Bronchial epithelial cell (primary cell): ENCODE measurements around the gene NHLH2. TPM values are rescaled to one million over a fixed set of nuclear protein-coding genes. Genes with fewer than 3 reads are reported as not detected.

Source experiments
- DNase-seq: peaks from one replicate; pipeline ENCODE4 v3.0.0-alpha.2; 2010; ENCODE audit warnings: low read depth
- FAIRE-seq: peaks from 2 replicates; lab custom pipeline; 2011; peaks lifted over from hg19 to GRCh38; lab: Jason Lieb, UNC
- H3K27me3 ChIP-seq: 2 replicates; pipeline ENCODE4 v1.5.1; 2011; ENCODE audit warnings: low read length; ENCODE audit not compliant: control insufficient read depth, insufficient read depth
- H3K36me3 ChIP-seq: 2 replicates; pipeline ENCODE4 v1.5.1; 2011; ENCODE audit warnings: low read length; ENCODE audit not compliant: control insufficient read depth, insufficient read depth
- H3K4me3 ChIP-seq: 2 replicates; pipeline ENCODE4 v1.5.1; 2011; ENCODE audit warnings: mild to moderate bottlenecking, low read depth, low read length, control low read depth
- total RNA-seq: library from RNA; depleted of rRNA; stranded (reverse); fragments of >200 nt; gene quantifications from 2 replicates; pipeline ENCODE4 v1.2.1, GENCODE V29; 2014
- TF ChIP-seq, protein P1 (sequence below): IDR thresholded peaks from 2 replicates; pipeline ENCODE4 v1.5.1; 2011; ENCODE audit warnings: mild to moderate bottlenecking, moderate library complexity, low read length, control low read depth, inconsistent platforms; ENCODE audit not compliant: insufficient read depth, severe bottlenecking

NHLH2 gene
- 0.13 and 0.26 TPM in 2 replicates for total RNA-seq

DNA sequence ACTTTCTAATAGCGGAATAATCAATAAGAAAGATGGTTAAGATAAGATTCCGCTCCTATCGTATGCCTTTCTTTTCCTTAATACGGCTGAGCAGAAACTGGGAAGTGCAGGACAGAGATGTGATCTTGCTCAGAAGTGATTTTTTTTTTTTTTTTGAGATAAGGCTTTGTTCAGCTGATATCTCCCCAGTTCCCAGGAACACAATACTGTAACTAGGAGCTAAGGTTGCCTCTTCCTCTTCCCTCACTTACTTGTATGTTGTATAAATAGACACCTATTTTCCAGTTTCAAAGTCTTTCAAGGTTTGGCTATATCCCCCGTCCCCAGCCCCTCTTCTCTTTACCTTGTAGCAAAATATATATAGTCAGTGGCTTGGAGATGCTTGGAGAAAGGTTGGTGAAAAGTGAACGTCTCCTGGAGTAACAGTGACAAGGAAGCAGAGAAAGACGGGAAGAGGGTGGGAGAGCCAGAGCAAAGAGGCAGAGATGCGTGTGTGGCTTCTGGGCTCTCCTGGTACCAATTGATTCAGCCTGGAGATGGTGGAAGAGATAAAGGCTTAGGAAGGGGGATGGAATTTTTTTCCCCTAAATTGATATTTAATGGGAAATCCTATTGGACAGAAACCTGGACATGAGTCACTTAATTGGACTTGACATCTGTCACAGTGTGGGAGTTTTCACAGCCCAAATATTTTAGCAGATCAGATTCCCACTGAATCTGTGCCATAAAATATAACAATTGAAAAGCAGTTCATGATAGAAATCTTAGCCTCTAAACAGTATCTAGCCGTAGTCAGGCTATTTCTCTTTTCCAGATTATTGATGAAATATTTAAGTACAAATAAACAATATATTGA, at the start of gene NHLH2:
TSS of gene NHLH2 (minus strand) at position 522 of the 856 bp plus-strand sequence. CDS start 2,754 bp downstream, outside the sequence.
- Histone ChIP-seq H3K27me3 (peaks cover 21% of the 10 kb centered on the region), H3K36me3 (no peaks in the 10 kb centered on the region), H3K4me3 (no peak within 1 kb of the TSS)
- DNase-seq = no peak
- TF ChIP-seq, protein P1, sequence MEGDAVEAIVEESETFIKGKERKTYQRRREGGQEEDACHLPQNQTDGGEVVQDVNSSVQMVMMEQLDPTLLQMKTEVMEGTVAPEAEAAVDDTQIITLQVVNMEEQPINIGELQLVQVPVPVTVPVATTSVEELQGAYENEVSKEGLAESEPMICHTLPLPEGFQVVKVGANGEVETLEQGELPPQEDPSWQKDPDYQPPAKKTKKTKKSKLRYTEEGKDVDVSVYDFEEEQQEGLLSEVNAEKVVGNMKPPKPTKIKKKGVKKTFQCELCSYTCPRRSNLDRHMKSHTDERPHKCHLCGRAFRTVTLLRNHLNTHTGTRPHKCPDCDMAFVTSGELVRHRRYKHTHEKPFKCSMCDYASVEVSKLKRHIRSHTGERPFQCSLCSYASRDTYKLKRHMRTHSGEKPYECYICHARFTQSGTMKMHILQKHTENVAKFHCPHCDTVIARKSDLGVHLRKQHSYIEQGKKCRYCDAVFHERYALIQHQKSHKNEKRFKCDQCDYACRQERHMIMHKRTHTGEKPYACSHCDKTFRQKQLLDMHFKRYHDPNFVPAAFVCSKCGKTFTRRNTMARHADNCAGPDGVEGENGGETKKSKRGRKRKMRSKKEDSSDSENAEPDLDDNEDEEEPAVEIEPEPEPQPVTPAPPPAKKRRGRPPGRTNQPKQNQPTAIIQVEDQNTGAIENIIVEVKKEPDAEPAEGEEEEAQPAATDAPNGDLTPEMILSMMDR = no peak
- no peak for FAIRE-seq

DNA sequence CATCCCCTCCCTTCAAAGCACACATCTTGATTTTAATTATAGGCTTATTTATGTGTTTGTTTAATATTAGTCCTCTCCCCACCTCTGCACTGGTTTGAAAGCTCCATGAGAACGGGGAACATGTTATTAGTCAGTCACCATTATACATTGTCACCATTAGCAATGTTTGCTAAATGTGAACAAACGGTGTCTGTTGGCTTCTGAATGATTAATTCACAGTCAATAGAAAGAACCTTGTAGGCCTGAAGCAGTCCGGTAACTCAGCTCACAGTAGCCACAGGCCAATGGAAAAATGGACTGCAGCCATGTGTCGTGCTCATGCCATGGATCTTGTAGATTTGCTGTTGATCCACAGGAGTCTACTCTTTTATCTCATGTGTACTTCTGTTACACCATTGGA, 49.7 kb upstream of the NHLH2 start:
- Histone ChIP-seq H3K27me3 (no peaks in the 10 kb centered on the region), H3K4me3 (no peak overlapping the region), H3K36me3 (no peaks in the 10 kb centered on the region)
- FAIRE-seq (no peak), DNase-seq (no peak)
- TF ChIP-seq, protein P1 = no peak

DNA sequence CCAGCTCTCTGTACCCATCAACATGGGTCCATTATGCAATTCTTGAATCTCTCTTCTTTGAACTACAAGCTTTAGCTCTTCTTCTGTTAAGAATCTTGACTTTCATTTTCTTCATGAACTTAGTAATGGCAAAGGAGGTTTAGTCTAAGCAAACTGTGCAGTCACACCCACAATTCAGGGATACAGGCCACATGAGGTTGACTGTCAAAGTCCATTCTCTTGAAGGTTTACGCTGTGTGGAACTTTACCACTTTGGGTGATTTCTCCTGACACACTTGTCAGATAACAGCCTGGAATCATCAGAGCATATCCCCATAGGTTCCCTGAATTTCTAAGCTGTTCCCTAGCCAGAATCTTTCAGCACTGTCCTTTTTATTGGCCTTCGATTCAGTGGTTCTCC, 48.0 kb upstream of the NHLH2 start:
- no peak for FAIRE-seq
- Histone ChIP-seq H3K27me3 (no peaks in the 10 kb centered on the region), H3K36me3 (no peaks in the 10 kb centered on the region), H3K4me3 (no peak overlapping the region)
- no peak for DNase-seq
- TF ChIP-seq, protein P1 = no peak

DNA sequence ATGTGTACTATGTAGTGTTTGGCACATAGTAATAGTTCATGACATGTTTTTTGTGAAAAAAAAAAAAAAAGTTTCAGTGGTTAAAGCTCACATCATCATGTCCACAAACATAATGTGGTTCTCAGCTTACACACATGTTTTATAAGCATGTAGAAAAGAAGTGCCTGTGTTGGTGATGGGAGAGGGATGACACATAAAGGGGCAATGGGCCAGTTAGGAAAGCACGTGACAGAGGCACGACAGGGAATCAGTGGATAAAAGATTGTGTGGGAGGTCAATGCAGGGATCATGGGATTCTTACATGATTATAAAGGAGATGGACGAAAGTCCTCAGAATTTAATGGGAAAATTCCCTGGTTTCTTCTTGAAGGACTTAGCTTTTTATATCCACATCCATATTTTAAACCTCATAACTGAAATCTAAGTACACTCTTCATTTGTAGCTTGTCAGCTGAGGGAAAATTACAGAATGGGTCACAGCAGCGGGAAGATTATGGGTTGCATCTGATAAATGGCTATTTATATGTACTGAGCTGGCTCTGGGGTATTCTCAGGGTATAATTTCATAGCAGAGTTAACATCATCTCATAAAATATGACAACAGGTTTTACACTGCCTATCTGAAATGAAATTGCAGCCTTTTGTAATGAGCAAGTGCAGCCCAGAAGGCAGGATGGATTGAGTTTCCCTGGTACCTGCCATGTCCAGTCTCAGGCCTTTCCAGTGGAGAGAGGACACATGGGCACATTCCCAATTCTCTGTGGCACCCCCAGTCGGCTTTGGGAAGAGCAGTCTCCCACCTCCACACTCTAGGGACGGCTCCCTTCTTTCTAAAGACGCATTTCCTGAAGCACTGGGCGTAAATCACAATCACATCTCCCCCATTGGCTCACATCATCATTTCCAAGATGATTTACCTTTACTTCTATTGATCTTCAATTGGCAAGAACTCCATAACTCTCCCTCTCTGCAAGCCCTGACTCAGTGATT, 42.3 kb upstream of the NHLH2 start:
- Histone ChIP-seq H3K36me3 (no peaks in the 10 kb centered on the region), H3K4me3 (no peak overlapping the region), H3K27me3 (no peaks in the 10 kb centered on the region)
- TF ChIP-seq, protein P1 = no peak
- DNase-seq = no peak
- FAIRE-seq = no peak

DNA sequence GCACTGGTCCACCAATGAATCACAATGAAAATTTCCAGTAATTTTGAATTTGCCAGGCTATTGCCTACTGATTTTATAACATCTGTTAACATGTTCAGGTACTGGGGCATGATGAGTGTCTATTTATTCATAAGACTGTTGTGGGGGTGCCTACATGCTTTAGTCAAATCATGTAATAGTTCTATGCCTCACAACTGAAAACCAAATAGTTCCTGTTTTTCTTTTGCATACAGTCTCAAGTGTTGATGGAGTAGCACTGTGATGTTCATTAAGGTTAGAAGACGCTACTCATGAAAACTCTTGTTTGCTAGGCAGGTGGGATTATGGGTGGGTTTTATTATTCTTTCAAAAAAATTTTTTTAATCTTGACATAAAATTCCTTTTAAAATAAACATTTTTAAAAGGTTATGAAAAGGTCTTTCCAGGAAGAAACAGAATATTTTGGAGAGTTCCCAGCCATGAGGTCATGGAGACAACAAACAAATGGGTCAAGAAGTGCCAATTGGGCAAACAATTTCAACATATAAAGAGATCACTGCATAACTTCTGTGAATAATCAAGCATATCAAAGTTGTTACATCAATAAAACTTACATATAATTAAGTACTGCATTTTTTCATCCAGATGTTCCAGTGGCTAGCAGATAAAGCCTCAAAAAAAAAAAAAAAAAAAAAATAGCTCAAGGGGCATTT, 40.2 kb upstream of the NHLH2 start:
- FAIRE-seq = no peak
- no peaks in the 10 kb centered on the region for H3K27me3 ChIP-seq
- TF ChIP-seq, protein P1 = no peak
- no peak overlapping the region for H3K4me3 ChIP-seq
- no peaks in the 10 kb centered on the region for H3K36me3 ChIP-seq
- no peak for DNase-seq
